Measurements from ENCODE around the gene MC5R. TPM values are rescaled to one million over a fixed set of nuclear protein-coding genes. Genes with fewer than 3 reads are reported as not detected.

MC5R gene
- total RNA-seq, 1 experiment from 2014 or later: not detected

DNA sequence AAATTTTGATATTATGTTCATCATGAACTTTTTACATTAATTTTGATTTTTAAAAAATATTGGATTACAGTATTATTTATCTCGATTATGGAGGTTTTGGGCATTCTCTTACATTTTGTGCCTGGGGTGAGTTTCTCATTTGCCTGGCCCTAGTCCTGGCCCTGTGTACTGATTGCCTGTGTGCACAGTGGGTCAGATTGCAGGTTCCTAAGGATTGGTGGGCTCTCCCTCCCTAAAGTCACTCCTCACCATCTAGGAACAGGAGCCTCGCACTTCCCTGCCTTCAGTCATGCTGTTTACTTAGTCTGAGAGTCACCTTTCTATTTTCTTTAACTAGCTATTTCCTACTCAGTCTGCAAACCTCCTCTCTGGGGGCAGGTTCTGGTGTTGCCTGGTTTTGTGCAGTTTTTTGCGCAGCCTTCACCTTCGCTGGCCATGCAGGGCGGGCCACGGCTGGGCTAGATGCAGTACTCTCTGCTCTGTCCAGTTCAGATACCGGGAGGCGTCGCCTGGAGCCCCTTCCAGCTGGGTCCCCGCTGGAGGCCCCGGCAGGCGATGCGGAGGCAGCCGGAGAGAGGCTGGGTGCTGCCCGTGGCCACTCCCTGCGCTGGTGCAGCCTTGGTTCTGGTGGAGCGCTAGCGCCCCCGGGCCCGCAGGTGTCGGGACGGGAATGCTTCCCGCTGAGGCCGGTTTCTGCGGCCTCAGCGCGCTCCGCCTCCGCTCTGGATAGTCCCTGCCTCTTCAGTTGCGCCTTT, 23.3 kb upstream of the MC5R start:
- Histone ChIP-seq H3K4me2 (ENCODE audit: low read length) (peak overlapping the region; percentile 92), H3K36me3 (ENCODE audit: control insufficient read depth in 1 of 2, insufficient read depth in 2 of 2, low read length in 2 of 2) (no peaks in the 10 kb centered on the region), H3K9ac (ENCODE audit: low read length) (peak overlapping the region; percentile 43), H2AFZ (ENCODE audit: low read depth, low read length, poor library complexity, severe bottlenecking) (peak overlapping the region; percentile 96), H3K27me3 (ENCODE audit: insufficient read depth, low read length) (no peaks in the 10 kb centered on the region), H3K9me2 (ENCODE audit: insufficient read depth) (no peaks in the 10 kb centered on the region), H3K4me1 (ENCODE audit: control insufficient read depth in 1 of 2, insufficient read depth in 2 of 2, low read length in 2 of 2) (peaks cover 16 to 27% of the 10 kb centered on the region in 2 experiments), H3K27ac (ENCODE audit: low read depth, low read length) (no peak overlapping the region), H3K4me3 (replicated peaks in 1 of 2; ENCODE audit: low read depth in 1 of 2, low read length in 2 of 2) (peak overlapping the region; percentile 22 to 49), H3K9me3 (ENCODE audit: control insufficient read depth in 1 of 2, insufficient read depth in 1 of 2, low read depth in 1 of 2, low read length in 2 of 2) (no peaks in the 10 kb centered on the region), H3K79me2 (ENCODE audit: insufficient read depth, low read length) (no peaks in the 10 kb centered on the region), H4K20me1 (ENCODE audit: insufficient read depth) (no peaks in the 10 kb centered on the region)
- ChIA-PET RAD21 (ENCODE audit: low non-redundant PET in 1 of 2, low total read pairs in 2 of 2, uncharacterized antibody in 2 of 2, unreplicated experiment in 2 of 2) (interaction anchor here (0.7 to 0.8 kb wide), 2 partner anchors 17 to 242 kb away, joined by 4 to 6 read pairs; no protein-coding TSS in a partner anchor), POLR2A (no interaction called here), CTCF (interaction anchor here (0.6 to 1.2 kb wide), 3 partner anchors 12 to 584 kb away, joined by 3 to 9 read pairs (median 3); no protein-coding TSS in a partner anchor)
- ATAC-seq (peak; percentile 98), DNase-seq (ENCODE audit: low read depth, low spot score) (peak; percentile 55)
- no TSS peak for BruUV-seq (replicated peaks)
- TF ChIP-seq EGR1 (IDR thresholded peaks at IDR 0.05; ENCODE audit: low read depth) (peak; percentile 64; the same call in 1 of the 2 replicates), RAD21 (IDR thresholded peaks at IDR 0.05; ENCODE audit: low read depth) (peak; percentile 76)
- TF ChIP-seq, protein P1, sequence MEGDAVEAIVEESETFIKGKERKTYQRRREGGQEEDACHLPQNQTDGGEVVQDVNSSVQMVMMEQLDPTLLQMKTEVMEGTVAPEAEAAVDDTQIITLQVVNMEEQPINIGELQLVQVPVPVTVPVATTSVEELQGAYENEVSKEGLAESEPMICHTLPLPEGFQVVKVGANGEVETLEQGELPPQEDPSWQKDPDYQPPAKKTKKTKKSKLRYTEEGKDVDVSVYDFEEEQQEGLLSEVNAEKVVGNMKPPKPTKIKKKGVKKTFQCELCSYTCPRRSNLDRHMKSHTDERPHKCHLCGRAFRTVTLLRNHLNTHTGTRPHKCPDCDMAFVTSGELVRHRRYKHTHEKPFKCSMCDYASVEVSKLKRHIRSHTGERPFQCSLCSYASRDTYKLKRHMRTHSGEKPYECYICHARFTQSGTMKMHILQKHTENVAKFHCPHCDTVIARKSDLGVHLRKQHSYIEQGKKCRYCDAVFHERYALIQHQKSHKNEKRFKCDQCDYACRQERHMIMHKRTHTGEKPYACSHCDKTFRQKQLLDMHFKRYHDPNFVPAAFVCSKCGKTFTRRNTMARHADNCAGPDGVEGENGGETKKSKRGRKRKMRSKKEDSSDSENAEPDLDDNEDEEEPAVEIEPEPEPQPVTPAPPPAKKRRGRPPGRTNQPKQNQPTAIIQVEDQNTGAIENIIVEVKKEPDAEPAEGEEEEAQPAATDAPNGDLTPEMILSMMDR (IDR thresholded peaks at IDR 0.05 in 2 of 3, conservative IDR thresholded peaks at IDR 0.05 in 1 of 3; ENCODE audit: borderline replicate concordance in 1 of 3, insufficient read depth in 1 of 3, low read depth in 2 of 3, low read length in 2 of 3): peak; percentile 55 to 66 (median 63); a peak in 5 of 6 replicates
- TF ChIP-seq, protein P2, sequence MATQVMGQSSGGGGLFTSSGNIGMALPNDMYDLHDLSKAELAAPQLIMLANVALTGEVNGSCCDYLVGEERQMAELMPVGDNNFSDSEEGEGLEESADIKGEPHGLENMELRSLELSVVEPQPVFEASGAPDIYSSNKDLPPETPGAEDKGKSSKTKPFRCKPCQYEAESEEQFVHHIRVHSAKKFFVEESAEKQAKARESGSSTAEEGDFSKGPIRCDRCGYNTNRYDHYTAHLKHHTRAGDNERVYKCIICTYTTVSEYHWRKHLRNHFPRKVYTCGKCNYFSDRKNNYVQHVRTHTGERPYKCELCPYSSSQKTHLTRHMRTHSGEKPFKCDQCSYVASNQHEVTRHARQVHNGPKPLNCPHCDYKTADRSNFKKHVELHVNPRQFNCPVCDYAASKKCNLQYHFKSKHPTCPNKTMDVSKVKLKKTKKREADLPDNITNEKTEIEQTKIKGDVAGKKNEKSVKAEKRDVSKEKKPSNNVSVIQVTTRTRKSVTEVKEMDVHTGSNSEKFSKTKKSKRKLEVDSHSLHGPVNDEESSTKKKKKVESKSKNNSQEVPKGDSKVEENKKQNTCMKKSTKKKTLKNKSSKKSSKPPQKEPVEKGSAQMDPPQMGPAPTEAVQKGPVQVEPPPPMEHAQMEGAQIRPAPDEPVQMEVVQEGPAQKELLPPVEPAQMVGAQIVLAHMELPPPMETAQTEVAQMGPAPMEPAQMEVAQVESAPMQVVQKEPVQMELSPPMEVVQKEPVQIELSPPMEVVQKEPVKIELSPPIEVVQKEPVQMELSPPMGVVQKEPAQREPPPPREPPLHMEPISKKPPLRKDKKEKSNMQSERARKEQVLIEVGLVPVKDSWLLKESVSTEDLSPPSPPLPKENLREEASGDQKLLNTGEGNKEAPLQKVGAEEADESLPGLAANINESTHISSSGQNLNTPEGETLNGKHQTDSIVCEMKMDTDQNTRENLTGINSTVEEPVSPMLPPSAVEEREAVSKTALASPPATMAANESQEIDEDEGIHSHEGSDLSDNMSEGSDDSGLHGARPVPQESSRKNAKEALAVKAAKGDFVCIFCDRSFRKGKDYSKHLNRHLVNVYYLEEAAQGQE (IDR thresholded peaks at IDR 0.05; ENCODE audit: low read depth): no peak
- intact Hi-C loops (cut with micrococcal nuclease): loop anchor here (5.0 kb wide), 1 partner anchor 243 kb away; no protein-coding TSS in a partner anchor

All from HCT116 (cell line).